Left lobe of liver (tissue), 2 donors: ENCODE data around the gene WIPF2. TPM values are rescaled to one million over a fixed set of nuclear protein-coding genes. Genes with fewer than 3 reads are reported as not detected.
"Not testable (repeated sequence)": the region's sequence is repeated elsewhere in the genome, so short reads cannot be mapped to it uniquely, and the experiment has no call there.

Experiments
- ATAC-seq: fragments of 200-7000 bp; cut with Tn5 transposase; one replicate; pipeline ENCODE4 v1.9.1; 2020; ENCODE audit warnings: mild to moderate bottlenecking, moderate library complexity
- DNase-seq: peaks from one replicate; pipeline ENCODE4 v3.0.0-alpha.2; 2020; ENCODE audit warnings: low spot score
- total RNA-seq: library from RNA; stranded (reverse); gene quantifications from one replicate; pipeline ENCODE4 v1.2.1, GENCODE V29; 2021
- donor health status: DM: no; HTN: no; CAD: no; lungs with moderate emphysema.
- donor health status: DM: no; HTN: yes; CAD: no.

Gene WIPF2
- total RNA-seq, 1 donor from 2014 or later, result 10.3 TPM

GRCh38 chr17:40191237-40192208, 27.6 kb upstream of the WIPF2 start:
- DNase-seq (peak; percentile 78), ATAC-seq (peak; percentile 89)

- ATAC-seq (no peak), DNase-seq (no peak)
These were observed 26.1 kb upstream of the WIPF2 start for GRCh38 chr17:40192961-40193360.

- DNase-seq, result no peak
- no peak for ATAC-seq
These were observed 24.3 kb upstream of the WIPF2 start for GRCh38 chr17:40194821-40195220.

- DNase-seq, result no peak
- no peak for ATAC-seq
These were observed 21.6 kb upstream of the WIPF2 start for GRCh38 chr17:40197550-40197949.

GRCh38 chr17:40197965-40198456, 21.1 kb upstream of the WIPF2 start:
- ATAC-seq, DNase-seq: not testable (repeated sequence)

- ATAC-seq, result no peak
- no peak for DNase-seq
These were observed 20.5 kb upstream of the WIPF2 start for GRCh38 chr17:40198576-40198975.

- peak; percentile 52 for ATAC-seq
- DNase-seq, result no peak
These were observed 16.0 kb upstream of the WIPF2 start for GRCh38 chr17:40203131-40203530.

GRCh38 chr17:40206193-40206592, 12.9 kb upstream of the WIPF2 start:
- DNase-seq, ATAC-seq: not testable (repeated sequence)

- ATAC-seq (no peak), DNase-seq (no peak)
These were observed 9.6 kb upstream of the WIPF2 start for GRCh38 chr17:40209404-40210093.

- DNase-seq, ATAC-seq: not testable (repeated sequence)
These were observed 5.2 kb upstream of the WIPF2 start for GRCh38 chr17:40213914-40214313.

- no peak for DNase-seq
These were observed 931 bp upstream of the WIPF2 start for GRCh38 chr17:40218006-40218739.

GRCh38 chr17:40219594-40220338, 662 bp downstream of the WIPF2 start:
- DNase-seq (no peak), ATAC-seq (peak; percentile 30)

More at GRCh38 chr17:40218006-40218739, 931 bp upstream of the WIPF2 start:
- ATAC-seq, result no peak

GRCh38 chr17:40224718-40225550, 5.8 kb downstream of the WIPF2 start:
- ATAC-seq (no peak), DNase-seq (no peak)

- DNase-seq, ATAC-seq: not testable (repeated sequence)
These were observed 10.0 kb downstream of the WIPF2 start for GRCh38 chr17:40229146-40229545.

- ATAC-seq (no peak), DNase-seq (no peak)
These were observed 11.6 kb downstream of the WIPF2 start for GRCh38 chr17:40230670-40231069.

- not testable (repeated sequence) for ATAC-seq, DNase-seq
These were observed 12.8 kb downstream of the WIPF2 start for GRCh38 chr17:40231928-40232327.

- DNase-seq, result no peak
- ATAC-seq, result no peak
These were observed 22.2 kb downstream of the WIPF2 start for GRCh38 chr17:40241252-40241834.

- no peak for DNase-seq
These were observed 23.7 kb downstream of the WIPF2 start for GRCh38 chr17:40242774-40243173.

GRCh38 chr17:40243761-40244160, 24.7 kb downstream of the WIPF2 start:
- ATAC-seq (no peak), DNase-seq (no peak)

More at GRCh38 chr17:40242774-40243173, 23.7 kb downstream of the WIPF2 start:
- ATAC-seq, result no peak
